ENCODE data around the gene ZBTB5. TPM values are rescaled to one million over a fixed set of nuclear protein-coding genes. Genes with fewer than 3 reads are reported as not detected.

Gene ZBTB5
- total RNA-seq, 1 donor from 2014 or later, result 15.1 TPM

GRCh38 chr9:37410969-37411785 lies 54.1 kb downstream of the ZBTB5 start:
- no peak overlapping the region for H3K9ac ChIP-seq (ENCODE audit: low read depth in 1 of 3, low read length in 3 of 3)
- H3K4me3 ChIP-seq (ENCODE audit: low read length in 3 of 3), result no peak overlapping the region
- H3K27ac ChIP-seq (ENCODE audit: low read depth, low read length), result no peak overlapping the region
- H3K4me1 ChIP-seq (ENCODE audit: control insufficient read depth in 3 of 3, insufficient read depth in 3 of 3, low read length in 3 of 3), result peaks cover 23 to 29% (median 25%) of the 10 kb centered on the region in 3 donors
- no peaks in the 10 kb centered on the region for H3K9me3 ChIP-seq (ENCODE audit: control insufficient read depth in 3 of 3, low read length in 3 of 3)
- no peaks in the 10 kb centered on the region for H3K27me3 ChIP-seq (ENCODE audit: control insufficient read depth in 3 of 3, insufficient read depth in 3 of 3, low read length in 3 of 3)
- no peaks in the 10 kb centered on the region for H3K36me3 ChIP-seq (ENCODE audit: control insufficient read depth in 3 of 3, insufficient read depth in 3 of 3, low read length in 3 of 3)

GRCh38 chr9:37410354-37410861 lies 54.8 kb downstream of the ZBTB5 start:
- H3K4me3 ChIP-seq (ENCODE audit: low read length in 3 of 3), result no peak overlapping the region
- H3K36me3 ChIP-seq (ENCODE audit: control insufficient read depth in 3 of 3, insufficient read depth in 3 of 3, low read length in 3 of 3), result no peaks in the 10 kb centered on the region
- no peaks in the 10 kb centered on the region for H3K27me3 ChIP-seq (ENCODE audit: control insufficient read depth in 3 of 3, insufficient read depth in 3 of 3, low read length in 3 of 3)
- H3K27ac ChIP-seq (ENCODE audit: low read depth, low read length), result no peak overlapping the region
- H3K9me3 ChIP-seq (ENCODE audit: control insufficient read depth in 3 of 3, low read length in 3 of 3), result no peaks in the 10 kb centered on the region
- H3K9ac ChIP-seq (ENCODE audit: low read depth in 1 of 3, low read length in 3 of 3), result no peak overlapping the region
- H3K4me1 ChIP-seq (ENCODE audit: control insufficient read depth in 3 of 3, insufficient read depth in 3 of 3, low read length in 3 of 3), result peaks cover 22 to 27% (median 25%) of the 10 kb centered on the region in 3 donors

GRCh38 chr9:37408933-37409710 lies 56.1 kb downstream of the ZBTB5 start:
- Histone ChIP-seq H3K36me3 (ENCODE audit: control insufficient read depth in 3 of 3, insufficient read depth in 3 of 3, low read length in 3 of 3) (no peaks in the 10 kb centered on the region), H3K9ac (ENCODE audit: low read depth in 1 of 3, low read length in 3 of 3) (no peak overlapping the region), H3K27me3 (ENCODE audit: control insufficient read depth in 3 of 3, insufficient read depth in 3 of 3, low read length in 3 of 3) (no peaks in the 10 kb centered on the region), H3K4me3 (ENCODE audit: low read length in 3 of 3) (no peak overlapping the region), H3K27ac (ENCODE audit: low read depth, low read length) (no peak overlapping the region), H3K4me1 (ENCODE audit: control insufficient read depth in 3 of 3, insufficient read depth in 3 of 3, low read length in 3 of 3) (peaks cover 16 to 20% (median 18%) of the 10 kb centered on the region in 3 donors), H3K9me3 (ENCODE audit: control insufficient read depth in 3 of 3, low read length in 3 of 3) (no peaks in the 10 kb centered on the region)

- Histone ChIP-seq H3K9ac (ENCODE audit: low read depth in 1 of 3, low read length in 3 of 3) (no peak overlapping the region), H3K27ac (ENCODE audit: low read depth, low read length) (no peak overlapping the region), H3K36me3 (ENCODE audit: control insufficient read depth in 3 of 3, insufficient read depth in 3 of 3, low read length in 3 of 3) (no peaks in the 10 kb centered on the region), H3K4me1 (ENCODE audit: control insufficient read depth in 3 of 3, insufficient read depth in 3 of 3, low read length in 3 of 3) (peaks cover 4 to 9% (median 5%) of the 10 kb centered on the region in 3 donors), H3K27me3 (ENCODE audit: control insufficient read depth in 3 of 3, insufficient read depth in 3 of 3, low read length in 3 of 3) (no peaks in the 10 kb centered on the region), H3K9me3 (ENCODE audit: control insufficient read depth in 3 of 3, low read length in 3 of 3) (no peaks in the 10 kb centered on the region), H3K4me3 (ENCODE audit: low read length in 3 of 3) (no peak overlapping the region)
Measured at GRCh38 chr9:37407468-37407867, 57.8 kb downstream of the ZBTB5 start.

GRCh38 chr9:37406603-37407401 lies 58.4 kb downstream of the ZBTB5 start:
- Histone ChIP-seq H3K27ac (ENCODE audit: low read depth, low read length) (no peak overlapping the region), H3K36me3 (ENCODE audit: control insufficient read depth in 3 of 3, insufficient read depth in 3 of 3, low read length in 3 of 3) (no peaks in the 10 kb centered on the region), H3K4me1 (ENCODE audit: control insufficient read depth in 3 of 3, insufficient read depth in 3 of 3, low read length in 3 of 3) (peaks cover 0 to 2% (median 0%) of the 10 kb centered on the region in 3 donors), H3K9ac (ENCODE audit: low read depth in 1 of 3, low read length in 3 of 3) (no peak overlapping the region), H3K27me3 (ENCODE audit: control insufficient read depth in 3 of 3, insufficient read depth in 3 of 3, low read length in 3 of 3) (no peaks in the 10 kb centered on the region), H3K9me3 (ENCODE audit: control insufficient read depth in 3 of 3, low read length in 3 of 3) (no peaks in the 10 kb centered on the region), H3K4me3 (ENCODE audit: low read length in 3 of 3) (no peak overlapping the region)

GRCh38 chr9:37405764-37406380 lies 59.4 kb downstream of the ZBTB5 start:
- H3K27ac ChIP-seq (ENCODE audit: low read depth, low read length), result no peak overlapping the region
- no peaks in the 10 kb centered on the region for H3K36me3 ChIP-seq (ENCODE audit: control insufficient read depth in 3 of 3, insufficient read depth in 3 of 3, low read length in 3 of 3)
- H3K4me1 ChIP-seq (ENCODE audit: control insufficient read depth in 3 of 3, insufficient read depth in 3 of 3, low read length in 3 of 3), result no peaks in the 10 kb centered on the region
- no peak overlapping the region for H3K9ac ChIP-seq (ENCODE audit: low read depth in 1 of 3, low read length in 3 of 3)
- H3K27me3 ChIP-seq (ENCODE audit: control insufficient read depth in 3 of 3, insufficient read depth in 3 of 3, low read length in 3 of 3), result no peaks in the 10 kb centered on the region
- no peaks in the 10 kb centered on the region for H3K9me3 ChIP-seq (ENCODE audit: control insufficient read depth in 3 of 3, low read length in 3 of 3)
- H3K4me3 ChIP-seq (ENCODE audit: low read length in 3 of 3), result no peak overlapping the region

GRCh38 chr9:37405350-37405749 lies 59.9 kb downstream of the ZBTB5 start:
- Histone ChIP-seq H3K4me1 (ENCODE audit: control insufficient read depth in 3 of 3, insufficient read depth in 3 of 3, low read length in 3 of 3) (no peaks in the 10 kb centered on the region), H3K9me3 (ENCODE audit: control insufficient read depth in 3 of 3, low read length in 3 of 3) (no peaks in the 10 kb centered on the region), H3K27me3 (ENCODE audit: control insufficient read depth in 3 of 3, insufficient read depth in 3 of 3, low read length in 3 of 3) (no peaks in the 10 kb centered on the region), H3K9ac (ENCODE audit: low read depth in 1 of 3, low read length in 3 of 3) (no peak overlapping the region), H3K4me3 (ENCODE audit: low read length in 3 of 3) (no peak overlapping the region), H3K36me3 (ENCODE audit: control insufficient read depth in 3 of 3, insufficient read depth in 3 of 3, low read length in 3 of 3) (no peaks in the 10 kb centered on the region), H3K27ac (ENCODE audit: low read depth, low read length) (no peak overlapping the region)

- no peaks in the 10 kb centered on the region for H3K36me3 ChIP-seq (ENCODE audit: control insufficient read depth in 3 of 3, insufficient read depth in 3 of 3, low read length in 3 of 3)
- H3K9me3 ChIP-seq (ENCODE audit: control insufficient read depth in 3 of 3, low read length in 3 of 3), result no peaks in the 10 kb centered on the region
- H3K4me1 ChIP-seq (ENCODE audit: control insufficient read depth in 3 of 3, insufficient read depth in 3 of 3, low read length in 3 of 3), result no peaks in the 10 kb centered on the region
- H3K4me3 ChIP-seq (ENCODE audit: low read length in 3 of 3), result no peak overlapping the region
- no peaks in the 10 kb centered on the region for H3K27me3 ChIP-seq (ENCODE audit: control insufficient read depth in 3 of 3, insufficient read depth in 3 of 3, low read length in 3 of 3)
- no peak overlapping the region for H3K9ac ChIP-seq (ENCODE audit: low read depth in 1 of 3, low read length in 3 of 3)
- no peak overlapping the region for H3K27ac ChIP-seq (ENCODE audit: low read depth, low read length)
Measured at GRCh38 chr9:37404590-37404989, 60.7 kb downstream of the ZBTB5 start.

- Histone ChIP-seq H3K4me1 (ENCODE audit: control insufficient read depth in 3 of 3, insufficient read depth in 3 of 3, low read length in 3 of 3) (no peaks in the 10 kb centered on the region), H3K4me3 (ENCODE audit: low read length in 3 of 3) (no peak overlapping the region), H3K27me3 (ENCODE audit: control insufficient read depth in 3 of 3, insufficient read depth in 3 of 3, low read length in 3 of 3) (no peaks in the 10 kb centered on the region), H3K9me3 (ENCODE audit: control insufficient read depth in 3 of 3, low read length in 3 of 3) (no peaks in the 10 kb centered on the region), H3K27ac (ENCODE audit: low read depth, low read length) (no peak overlapping the region), H3K36me3 (ENCODE audit: control insufficient read depth in 3 of 3, insufficient read depth in 3 of 3, low read length in 3 of 3) (no peaks in the 10 kb centered on the region), H3K9ac (ENCODE audit: low read depth in 1 of 3, low read length in 3 of 3) (no peak overlapping the region)
Measured at GRCh38 chr9:37399336-37399735, 65.9 kb downstream of the ZBTB5 start.
